Pancreas (tissue), 8 donors: Measurements from ENCODE around the gene PAX5. TPM values are rescaled to one million over a fixed set of nuclear protein-coding genes. Genes with fewer than 3 reads are reported as not detected.

ENCODE experiments used
- microRNA-seq, 2 donors: library from miRNA; unstranded; fragments of <30 nt; microRNA quantifications; one replicate each; pipeline versions ENCODE4 to v1.1.0, GENCODE V29; 2019 to 2020
- polyA plus RNA-seq, 2 donors: library from polyadenylated mRNA; stranded (reverse); fragments of 200-250 nt; gene quantifications; one replicate each; pipeline ENCODE4 v1.2.3, GENCODE V29; 2013
- total RNA-seq, 6 donors: library from RNA; stranded (reverse); fragmentation: NEBNext Ultra II Directional in 4 of 6; extraction: Animal tissue kit (Norgen Biotek cat#: 25700) in 4 of 6; gene quantifications; one replicate each; pipeline versions ENCODE4 v1.2.1 to v1.2.4, GENCODE V29; 2021 to 2023
- donor health status: healthy with polysubstance abuse.
- donor health status: DM: no; HTN: no; CAD: no; lungs with moderate emphysema.
- donor health status: DM: no; HTN: no; CAD: no.
- donor health status: Bipolar disorder and iron deficiency.
- donor health status: DM: yes; HTN: yes; CAD: no.
- donor health status: DM: no; HTN: no; CAD: no.
- donor health status: DM: no; HTN: no; CAD: no.
- donor health status: DM: yes; HTN: yes; CAD: no.

Gene PAX5
- total and polyA plus RNA-seq, 8 donors = under 0.01 to 0.35 (median 0.28) TPM; not detected in 1

Small RNA genes lying within 50 kb of the gene (microRNA-seq; reads per million reads assigned to microRNA genes)
- gene MIR4475 (0 reads per million in 2 donors), gene MIR4476 (0 reads per million in 2 donors), gene MIR4540 (0 reads per million in 2 donors)

Other genes with a start within 250 kb of the PAX5 start
- gene ZCCHC7, start 86.3 kb upstream of the PAX5 start, total RNA-seq = 10 to 100 TPM; 13.4 to 17.4 (median 15.9) TPM
- gene ZCCHC7, start 86.3 kb upstream of the PAX5 start, polyA plus RNA-seq = 1 to 10 TPM; 8.1 to 9.8 TPM